IMR-90 (cell line): ENCODE measurements around the gene SPNS1. TPM values are rescaled to one million over a fixed set of nuclear protein-coding genes. Genes with fewer than 3 reads are reported as not detected.

Source experiments
- ATAC-seq: fragments of 200-7000 bp; cut with Tn5 transposase; 2 replicates; pipeline ENCODE4 v1.9.1; 2020; ENCODE audit warnings: low read depth, mild to moderate bottlenecking, moderate library complexity
- BruUV-seq: library from RNA; stranded (reverse); fragments of 400-500 nt; replicated peaks from 2 replicates; lab custom pipeline; 2021; lab: Mats Ljungman, UMichigan
- CTCF ChIA-PET: fragments of 300-600 bp; formaldehyde crosslinking; extraction: SDS; loops from one replicate; lab custom pipeline; 2021; ENCODE audit warnings: antibody characterized with exemption; lab: Yijun Ruan, JAX
- POLR2A ChIA-PET: fragments of 300-600 bp; sonication (Branson Sonifier 250); formaldehyde crosslinking; loops from one replicate; lab custom pipeline; 2022; ENCODE audit warnings: antibody characterized with exemption; ENCODE audit not compliant: unreplicated experiment; lab: Charles Lee
- DNase-seq: peaks from one replicate; pipeline ENCODE4 v3.0.0; 2013
- H2AFZ ChIP-seq: replicated peaks from 2 replicates; pipeline ENCODE3; 2013; ENCODE audit warnings: low read length, mild to moderate bottlenecking; ENCODE audit not compliant: poor library complexity
- H2AK5ac ChIP-seq: 2 replicates; pipeline ENCODE4 v1.6.1; 2013; ENCODE audit warnings: low read depth, low read length, inconsistent platforms
- H2AK9ac ChIP-seq: replicated peaks from 2 replicates; pipeline ENCODE3; 2013; ENCODE audit warnings: mild to moderate bottlenecking, low read depth, low read length, moderate library complexity; ENCODE audit not compliant: poor library complexity
- H2BK120ac ChIP-seq: 2 replicates; pipeline ENCODE4 v1.6.1; 2013; ENCODE audit warnings: low read depth, low read length, inconsistent platforms
- H2BK15ac ChIP-seq: 3 replicates; pipeline ENCODE4 v1.6.1; 2013; ENCODE audit warnings: low read depth, low read length, inconsistent platforms
- H2BK20ac ChIP-seq: 2 replicates; pipeline ENCODE4 v1.6.1; 2013; ENCODE audit warnings: low read depth, mild to moderate bottlenecking, inconsistent platforms, low read length, moderate library complexity
- H2BK5ac ChIP-seq: 2 replicates; pipeline ENCODE4 v1.6.1; 2013; ENCODE audit warnings: mild to moderate bottlenecking, low read depth, low read length, inconsistent platforms; ENCODE audit not compliant: poor library complexity, severe bottlenecking
- H3K14ac ChIP-seq: replicated peaks from 2 replicates; pipeline ENCODE4 v1.6.1; 2013; ENCODE audit warnings: low read depth, low read length, inconsistent platforms
- H3K18ac ChIP-seq: 2 replicates; pipeline ENCODE4 v1.6.1; 2013; ENCODE audit warnings: low read depth, low read length, control low read depth
- H3K23ac ChIP-seq: 2 replicates; pipeline ENCODE4 v1.6.1; 2013; ENCODE audit warnings: low read depth, low read length, inconsistent platforms
- H3K27ac ChIP-seq: 2 replicates; pipeline ENCODE4 v1.5.1; 2013; ENCODE audit warnings: mild to moderate bottlenecking, control low read depth, low read length; ENCODE audit not compliant: insufficient read depth
- H3K27me3 ChIP-seq: 2 replicates; pipeline ENCODE4 v1.6.1; 2013; ENCODE audit warnings: low read length; ENCODE audit not compliant: control insufficient read depth, insufficient read depth
- H3K36me3 ChIP-seq: 2 replicates; pipeline ENCODE4 v1.6.1; 2013; ENCODE audit warnings: low read length, mixed read lengths; ENCODE audit not compliant: control insufficient read depth, insufficient read depth
- H3K4ac ChIP-seq: 2 replicates; pipeline ENCODE4 v1.6.1; 2013; ENCODE audit warnings: low read depth, low read length, inconsistent platforms
- H3K4me1 ChIP-seq: 2 replicates; pipeline ENCODE4 v1.6.1; 2013; ENCODE audit warnings: low read length, mixed read lengths; ENCODE audit not compliant: control insufficient read depth, insufficient read depth
- H3K4me2 ChIP-seq: 2 replicates; pipeline ENCODE4 v1.6.1; 2013; ENCODE audit warnings: low read depth, mild to moderate bottlenecking, control low read depth, low read length, moderate library complexity
- H3K4me3 ChIP-seq: 2 replicates; pipeline ENCODE4 v1.5.1; 2013; ENCODE audit warnings: low read depth, mild to moderate bottlenecking, control low read depth, low read length, moderate library complexity; ENCODE audit not compliant: insufficient read depth
- H3K56ac ChIP-seq: 2 replicates; pipeline ENCODE4 v1.6.1; 2013; ENCODE audit warnings: low read length, inconsistent platforms; ENCODE audit not compliant: insufficient read depth; ENCODE audit errors: extremely low read depth
- H3K79me1 ChIP-seq, 2 experiments: 2 replicates each; pipeline ENCODE4 v1.6.1; 2013; ENCODE audit warnings: low read length in 2 of 2, inconsistent platforms in 1 of 2, low read depth in 1 of 2
- H3K9ac ChIP-seq: 2 replicates; pipeline ENCODE4 v1.6.1; 2013; ENCODE audit warnings: low read depth, low read length, control low read depth
- H3K9me1 ChIP-seq: 2 replicates; pipeline ENCODE4 v1.6.1; 2013; ENCODE audit warnings: low read length, inconsistent platforms; ENCODE audit not compliant: insufficient read depth
- H3K9me3 ChIP-seq: 2 replicates; pipeline ENCODE4 v1.6.1; 2013; ENCODE audit warnings: low read length; ENCODE audit not compliant: control insufficient read depth, insufficient read depth
- H4K20me1 ChIP-seq: 2 replicates; pipeline ENCODE4 v1.6.1; 2013; ENCODE audit warnings: low read length, inconsistent platforms; ENCODE audit not compliant: insufficient read depth
- H4K5ac ChIP-seq: 2 replicates; pipeline ENCODE4 v1.6.1; 2013; ENCODE audit warnings: mild to moderate bottlenecking, low read depth, low read length, control low read depth
- H4K8ac ChIP-seq, 2 experiments: 2 replicates each; pipeline ENCODE4 v1.6.1; 2013; ENCODE audit warnings: low read depth in 2 of 2, low read length in 2 of 2, control low read depth in 1 of 2, inconsistent platforms in 1 of 2
- H4K91ac ChIP-seq: 2 replicates; pipeline ENCODE4 v1.6.1; 2013; ENCODE audit warnings: low read depth, low read length, inconsistent platforms; ENCODE audit not compliant: insufficient read depth
- BHLHE40 ChIP-seq: fragments of 150-350 bp; IDR thresholded peaks from 2 replicates; pipeline ENCODE4 v1.6.1; 2016; ENCODE audit warnings: mild to moderate bottlenecking, low read depth, low read length
- CEBPB ChIP-seq: IDR thresholded peaks from 2 replicates; pipeline ENCODE4 v1.6.1; 2012; ENCODE audit warnings: low read depth, low read length, improper control_type of control experiment
- CHD1 ChIP-seq: IDR thresholded peaks from 2 replicates; pipeline ENCODE4 v1.6.1; 2012; ENCODE audit warnings: low read depth, low read length, improper control_type of control experiment
- CTCF ChIP-seq: conservative IDR thresholded peaks from 2 replicates; pipeline ENCODE4 v1.5.1; 2012; ENCODE audit warnings: mild to moderate bottlenecking, low read depth, low read length, improper control_type of control experiment
- FOS ChIP-seq: fragments of 150-350 bp; IDR thresholded peaks from 2 replicates; pipeline ENCODE4 v1.6.1; 2016; ENCODE audit warnings: low read depth, low read length
- MAZ ChIP-seq: IDR thresholded peaks from 2 replicates; pipeline ENCODE4 v1.6.1; 2012; ENCODE audit warnings: low read depth, mild to moderate bottlenecking, low read length, improper control_type of control experiment, moderate library complexity, borderline replicate concordance
- MXI1 ChIP-seq: IDR thresholded peaks from 2 replicates; pipeline ENCODE4 v1.6.1; 2012; ENCODE audit warnings: low read depth, mild to moderate bottlenecking, low read length, moderate library complexity, borderline replicate concordance
- USF2 ChIP-seq: fragments of 150-350 bp; IDR thresholded peaks from 2 replicates; pipeline ENCODE4 v1.6.1; 2017; ENCODE audit warnings: mild to moderate bottlenecking, antibody characterized with exemption, low read length, low read depth
- WGBS, 2 experiments: methylation state at CpG; one replicate each; pipeline versions ENCODE4 v1.1.5 to v1.1.7; 2013; ENCODE audit warnings: missing lambda C conversion rate in 2 of 2; ENCODE audit not compliant: insufficient read length in 1 of 2; ENCODE audit errors: extremely low coverage in 2 of 2; 5-methylcytosine and 5-hydroxymethylcytosine counted together
- dilution Hi-C: fragments of 300-500 bp; cut with HindIII; formaldehyde crosslinking; loops from one replicate; pipeline ENCODE4 v1.14.3; 2018; ENCODE audit warnings: low sequenced_read_pairs; ENCODE audit not compliant: unreplicated experiment
- in situ Hi-C: fragments of 300-500 bp; cut with MboI; formaldehyde crosslinking; loops from 3 replicates; pipeline ENCODE4 v1.14.3; 2019; ENCODE audit warnings: low sequenced_read_pairs, inconsistent platforms, mixed read lengths
- intact Hi-C: fragments of 100-400 bp; cut with micrococcal nuclease; formaldehyde crosslinking; loops from 2 replicates; pipeline ENCODE4 v1.10.0; 2022
- polyA plus RNA-seq, 3 experiments: library from polyadenylated mRNA; depleted of rRNA; stranded (reverse); fragments of >200 nt; gene quantifications; 2 replicates each; pipeline ENCODE4 v1.2.3, GENCODE V29; 2012; ENCODE audit warnings: low replicate concordance in 1 of 3
- total RNA-seq: library from RNA; depleted of rRNA; stranded (reverse); fragments of >200 nt; gene quantifications from 2 replicates; pipeline ENCODE4 v1.2.3, GENCODE V29; 2012
- TF ChIP-seq, protein P1 (sequence below): fragments of 150-350 bp; IDR thresholded peaks from 2 replicates; pipeline ENCODE4 v1.6.1; 2016; ENCODE audit warnings: low read depth, mild to moderate bottlenecking, low read length, moderate library complexity, borderline replicate concordance

Gene SPNS1
- total and polyA plus RNA-seq, 2 of the 4 experiments (the other 2 are of a cell fraction): 4.7 to 37.3 TPM

- intact Hi-C loops: no loop called here
- peaks cover 5% of the 10 kb centered on the region for H3K9me3 ChIP-seq
- H4K91ac ChIP-seq: no peak within 1 kb of the TSS
- no peak for ATAC-seq
- H2BK15ac ChIP-seq: no peak within 1 kb of the TSS
- dilution Hi-C loops: no loop called here
- no peak within 1 kb of the TSS for H3K23ac ChIP-seq
- no peak within 1 kb of the TSS for H3K4me3 ChIP-seq
- no peak for DNase-seq
- no TSS peak for BruUV-seq
- H4K5ac ChIP-seq: no peak within 1 kb of the TSS
- H3K9ac ChIP-seq: no peak within 1 kb of the TSS
- no peak within 1 kb of the TSS for H2AK9ac ChIP-seq
- no peak within 1 kb of the TSS for H3K14ac ChIP-seq
- H3K27ac ChIP-seq: no peak within 1 kb of the TSS
- H4K8ac ChIP-seq: no peak within 1 kb of the TSS
- WGBS, 2 experiments: 88% methylated on average over 6 of the region's 24 CpGs; no CpG with 5 or more reads in 1 of the 2 experiments
- no peak within 1 kb of the TSS for H2AK5ac ChIP-seq
- no peak within 1 kb of the TSS for H2BK5ac ChIP-seq
- TF ChIP-seq USF2 (no peak), MXI1 (no peak), CEBPB (no peak), CTCF (no peak), CHD1 (no peak), MAZ (no peak), BHLHE40 (no peak), FOS (no peak)
- TF ChIP-seq, protein P1, sequence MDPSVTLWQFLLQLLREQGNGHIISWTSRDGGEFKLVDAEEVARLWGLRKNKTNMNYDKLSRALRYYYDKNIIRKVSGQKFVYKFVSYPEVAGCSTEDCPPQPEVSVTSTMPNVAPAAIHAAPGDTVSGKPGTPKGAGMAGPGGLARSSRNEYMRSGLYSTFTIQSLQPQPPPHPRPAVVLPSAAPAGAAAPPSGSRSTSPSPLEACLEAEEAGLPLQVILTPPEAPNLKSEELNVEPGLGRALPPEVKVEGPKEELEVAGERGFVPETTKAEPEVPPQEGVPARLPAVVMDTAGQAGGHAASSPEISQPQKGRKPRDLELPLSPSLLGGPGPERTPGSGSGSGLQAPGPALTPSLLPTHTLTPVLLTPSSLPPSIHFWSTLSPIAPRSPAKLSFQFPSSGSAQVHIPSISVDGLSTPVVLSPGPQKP: no peak
- no peak within 1 kb of the TSS for H2BK120ac ChIP-seq
- H2AFZ ChIP-seq: no peak within 1 kb of the TSS
- no peaks in the 10 kb centered on the region for H4K20me1 ChIP-seq
- no peak within 1 kb of the TSS for H2BK20ac ChIP-seq
- POLR2A ChIA-PET: no interaction called here
- in situ Hi-C loops: no loop called here
- CTCF ChIA-PET: no interaction called here
- H3K4me2 ChIP-seq: no peak within 1 kb of the TSS
- H3K4me1 ChIP-seq: no peaks in the 10 kb centered on the region
- H3K18ac ChIP-seq: no peak within 1 kb of the TSS
- H3K36me3 ChIP-seq: peaks cover 69% of the 10 kb centered on the region
- no peak within 1 kb of the TSS for H3K4ac ChIP-seq
- no peaks in the 10 kb centered on the region for H3K27me3 ChIP-seq
- no peak within 1 kb of the TSS for H3K56ac ChIP-seq
- no peaks in the 10 kb centered on the region for H3K9me1 ChIP-seq
- H3K79me1 ChIP-seq: peaks cover 0 to 11% of the 10 kb centered on the region in 2 experiments; a peak in 1 of 4 replicates
These were observed 10.1 kb downstream of the SPNS1 start, which contains the start of gene LAT for GRCh38 chr16:28984619-28985135. LAT (plus strand) TSS chr16:28985052; CDS start chr16:28985418, 366 bp downstream.
